Measurements from ENCODE around the gene KRT31. TPM values are rescaled to one million over a fixed set of nuclear protein-coding genes. Genes with fewer than 3 reads are reported as not detected.
"Not testable (repeated sequence)": the region's sequence is repeated elsewhere in the genome, so short reads cannot be mapped to it uniquely, and the experiment has no call there.

Gene KRT31
- total RNA-seq, 1 donor from 2014 or later, result not detected

GRCh38 chr17:41390411-41390938 lies 6.9 kb downstream of the KRT31 start:
- DNase-seq (ENCODE audit: low read depth, low spot score), result no peak
- Mint-ChIP-seq H3K27me3 (ENCODE audit: low read depth) (no peaks in the 10 kb centered on the region), H3K36me3 (ENCODE audit: low read depth) (peaks cover 6% of the 10 kb centered on the region), H3K27ac (ENCODE audit: unreplicated experiment) (no peak overlapping the region), H3K4me1 (peaks cover 13% of the 10 kb centered on the region), H3K4me3 (no peak overlapping the region), H3K9me3 (peaks cover 4% of the 10 kb centered on the region)
- no peak for TF ChIP-seq CTCF (conservative IDR thresholded peaks at IDR 0.05)

GRCh38 chr17:41387670-41388069 lies 9.7 kb downstream of the KRT31 start:
- Mint-ChIP-seq H3K4me3 (no peak overlapping the region), H3K9me3 (peaks cover 4% of the 10 kb centered on the region), H3K36me3 (ENCODE audit: low read depth) (peaks cover 6% of the 10 kb centered on the region), H3K27me3 (ENCODE audit: low read depth) (no peaks in the 10 kb centered on the region), H3K4me1 (peaks cover 13% of the 10 kb centered on the region), H3K27ac (ENCODE audit: unreplicated experiment) (no peak overlapping the region)
- no peak for TF ChIP-seq CTCF (conservative IDR thresholded peaks at IDR 0.05)
- no peak for DNase-seq (ENCODE audit: low read depth, low spot score)

- no peak for DNase-seq (ENCODE audit: low read depth, low spot score)
- Mint-ChIP-seq H3K27me3 (ENCODE audit: low read depth) (no peaks in the 10 kb centered on the region), H3K36me3 (ENCODE audit: low read depth) (peaks cover 6% of the 10 kb centered on the region), H3K4me3 (no peak overlapping the region), H3K27ac (ENCODE audit: unreplicated experiment) (no peak overlapping the region), H3K9me3 (peaks cover 4% of the 10 kb centered on the region), H3K4me1 (peaks cover 9% of the 10 kb centered on the region)
- TF ChIP-seq CTCF (conservative IDR thresholded peaks at IDR 0.05), result no peak
Measured at GRCh38 chr17:41386227-41386626, 11.2 kb downstream of the KRT31 start.

- Mint-ChIP-seq H3K27ac (ENCODE audit: unreplicated experiment) (no peak overlapping the region), H3K4me3 (no peak overlapping the region), H3K27me3 (ENCODE audit: low read depth) (no peaks in the 10 kb centered on the region), H3K36me3 (ENCODE audit: low read depth) (peaks cover 6% of the 10 kb centered on the region), H3K9me3 (peaks cover 7% of the 10 kb centered on the region), H3K4me1 (no peaks in the 10 kb centered on the region)
- DNase-seq (ENCODE audit: low read depth, low spot score), result no peak
- TF ChIP-seq CTCF (conservative IDR thresholded peaks at IDR 0.05), result no peak
Measured at GRCh38 chr17:41383690-41384089, 13.7 kb downstream of the KRT31 start.

GRCh38 chr17:41382394-41382793 lies 15.0 kb downstream of the KRT31 start:
- Mint-ChIP-seq H3K36me3 (ENCODE audit: low read depth) (peaks cover 5% of the 10 kb centered on the region), H3K27me3 (ENCODE audit: low read depth) (no peaks in the 10 kb centered on the region), H3K27ac (ENCODE audit: unreplicated experiment) (no peak overlapping the region), H3K9me3 (peaks cover 6% of the 10 kb centered on the region), H3K4me1 (no peaks in the 10 kb centered on the region), H3K4me3 (no peak overlapping the region)
- no peak for DNase-seq (ENCODE audit: low read depth, low spot score)
- no peak for TF ChIP-seq CTCF (conservative IDR thresholded peaks at IDR 0.05)

GRCh38 chr17:41381943-41382342 lies 15.5 kb downstream of the KRT31 start, which contains the start of gene KRT34:
Gene KRT34, minus strand, starts transcription at chr17:41382306. Its CDS starts 60 bp downstream, at chr17:41382246.
- not testable (repeated sequence) for H3K36me3 Mint-ChIP-seq (ENCODE audit: low read depth); H3K4me1 Mint-ChIP-seq; H3K4me3 Mint-ChIP-seq; H3K9me3 Mint-ChIP-seq; H3K27ac Mint-ChIP-seq (ENCODE audit: unreplicated experiment); DNase-seq (ENCODE audit: low read depth, low spot score); H3K27me3 Mint-ChIP-seq (ENCODE audit: low read depth)

GRCh38 chr17:41380091-41380490 lies 17.3 kb downstream of the KRT31 start:
- not testable (repeated sequence) for H3K27ac Mint-ChIP-seq (ENCODE audit: unreplicated experiment); DNase-seq (ENCODE audit: low read depth, low spot score); H3K27me3 Mint-ChIP-seq (ENCODE audit: low read depth); H3K36me3 Mint-ChIP-seq (ENCODE audit: low read depth); H3K4me3 Mint-ChIP-seq; H3K4me1 Mint-ChIP-seq
- H3K9me3 Mint-ChIP-seq, result peaks cover 14% of the 10 kb centered on the region

Data from neural crest cell (in vitro differentiated cells).